K562 (cell line): ENCODE results near the gene CNGB1. TPM values are rescaled to one million over a fixed set of nuclear protein-coding genes. Genes with fewer than 3 reads are reported as not detected.

ENCODE experiments used
- ATAC-seq: fragments of 200-7000 bp; cut with Tn5 transposase; 3 replicates; pipeline ENCODE4 v1.9.1; 2020; ENCODE audit warnings: moderate library complexity
- BruUV-seq: library from RNA; stranded (reverse); fragments of 400-500 nt; replicated peaks from 2 replicates; lab custom pipeline; 2021; lab: Mats Ljungman, UMichigan
- CTCF ChIA-PET: fragments of 300-600 bp; formaldehyde crosslinking; extraction: SDS; loops from one replicate; lab custom pipeline; 2021; ENCODE audit warnings: low intra/inter-chr PET ratio; lab: Yijun Ruan, JAX
- POLR2A ChIA-PET: fragments of 300-600, 350-650 bp; sonication (Branson Sonifier 250); formaldehyde crosslinking; extraction: SDS; loops from one replicate; lab custom pipeline; 2021; ENCODE audit warnings: antibody characterized with exemption, inconsistent platforms; lab: Yijun Ruan, JAX
- DNase-seq, 4 experiments: peaks; one replicate each; pipeline versions ENCODE4 v3.0.0 to v3.0.0-alpha.2; 2011 to 2018; ENCODE audit warnings: low spot score in 3 of 4, mixed read lengths in 3 of 4; ENCODE audit errors: extremely low read depth in 1 of 4
- FAIRE-seq: peaks from 2 replicates; lab custom pipeline; 2011; peaks lifted over from hg19 to GRCh38; lab: Jason Lieb, UNC
- H2AFZ ChIP-seq: 2 replicates; pipeline ENCODE4 v1.6.0; 2011; ENCODE audit warnings: low read depth, low read length, control low read depth, inconsistent platforms
- H3K27ac ChIP-seq: fragments of 200-600 bp; 3 replicates; pipeline ENCODE4 v1.8.0; 2011; ENCODE audit warnings: low read depth, mild to moderate bottlenecking, control low read depth, inconsistent platforms, low read length, moderate library complexity, mixed read lengths; ENCODE audit errors: extremely low read depth
- H3K27me3 ChIP-seq, 2 experiments: fragments of 300-600 bp in 1 of 2; 2 replicates in 1 of 2; 3 replicates in 1 of 2; pipeline versions ENCODE4 v1.6.0 to v1.8.0; 2011; ENCODE audit warnings: inconsistent platforms in 2 of 2, low read length in 2 of 2, mild to moderate bottlenecking in 1 of 2, mixed read lengths in 1 of 2, moderate library complexity in 1 of 2; ENCODE audit not compliant: control insufficient read depth in 2 of 2, insufficient read depth in 2 of 2
- H3K36me3 ChIP-seq: fragments of 300-600 bp; 3 replicates; pipeline ENCODE4 v1.8.0; 2011; ENCODE audit warnings: mild to moderate bottlenecking, low read length, inconsistent platforms; ENCODE audit not compliant: control insufficient read depth, insufficient read depth
- H3K4me1 ChIP-seq, 2 experiments: fragments of 200-600 bp in 1 of 2; replicated peaks in 1 of 2; 2 replicates in 1 of 2; 3 replicates in 1 of 2; pipeline versions ENCODE4 v1.5.1 to v1.8.0; 2011; ENCODE audit warnings: inconsistent platforms in 2 of 2, low read length in 2 of 2, mild to moderate bottlenecking in 1 of 2, mixed read lengths in 1 of 2, moderate library complexity in 1 of 2; ENCODE audit not compliant: control insufficient read depth in 2 of 2, insufficient read depth in 2 of 2
- H3K4me2 ChIP-seq: 2 replicates; pipeline ENCODE4 v1.6.1; 2011; ENCODE audit warnings: low read length, control low read depth, inconsistent platforms, mixed read lengths; ENCODE audit not compliant: insufficient read depth
- H3K4me3 ChIP-seq: fragments of 200-600 bp; sonication (generic), shearing (Covaris generic); 2 replicates; pipeline ENCODE4 v1.5.1; 2016; ENCODE audit warnings: control low read depth, inconsistent platforms
- H3K79me2 ChIP-seq: fragments of 200-600 bp; 3 replicates; pipeline ENCODE4 v1.8.0; 2011; ENCODE audit warnings: low read length, inconsistent platforms; ENCODE audit not compliant: control insufficient read depth, insufficient read depth
- H3K9ac ChIP-seq, 2 experiments: 2 replicates each; pipeline versions ENCODE4 v1.6.0 to v1.6.1; 2011; ENCODE audit warnings: low read depth in 2 of 2, low read length in 2 of 2, control low read depth in 1 of 2, inconsistent platforms in 1 of 2, mild to moderate bottlenecking in 1 of 2, mixed read lengths in 1 of 2; ENCODE audit not compliant: insufficient read depth in 1 of 2
- H3K9me1 ChIP-seq: one replicate; pipeline ENCODE4 v1.6.0; 2011; ENCODE audit warnings: inconsistent platforms, mild to moderate bottlenecking, low read length, moderate library complexity; ENCODE audit not compliant: control insufficient read depth, insufficient read depth
- H3K9me3 ChIP-seq: replicated peaks from 2 replicates; pipeline ENCODE4 v1.5.1; 2011; ENCODE audit warnings: low read depth, low read length, inconsistent platforms; ENCODE audit not compliant: control insufficient read depth, insufficient read depth
- H4K20me1 ChIP-seq: replicated peaks from 2 replicates; pipeline ENCODE4 v1.6.1; 2011; ENCODE audit warnings: low read length, inconsistent platforms, mixed read lengths; ENCODE audit not compliant: control insufficient read depth, insufficient read depth
- ATF3 ChIP-seq, 2 experiments: fragments of 450-650 bp in 1 of 2; sonication (generic) in 1 of 2; formaldehyde crosslinking in 1 of 2; IDR thresholded peaks in 1 of 2; conservative IDR thresholded peaks in 1 of 2; 2 replicates each; pipeline versions ENCODE4 v1.6.1 to v1.8.1; 2016 to 2023; ENCODE audit warnings: mild to moderate bottlenecking in 2 of 2, moderate library complexity in 2 of 2, inconsistent platforms in 1 of 2, missing genetic modification reagents in 1 of 2
- BCOR ChIP-seq: fragments of 450-650 bp; IDR thresholded peaks from 2 replicates; pipeline ENCODE4 v1.6.1; 2016
- IRF2 ChIP-seq: sonication (generic); formaldehyde crosslinking; IDR thresholded peaks from 2 replicates; pipeline ENCODE4 v1.8.1; 2022; ENCODE audit warnings: mild to moderate bottlenecking, missing genetic modification reagents
- KDM1A ChIP-seq, 2 experiments: fragments of 450-650 bp; IDR thresholded peaks; 2 replicates each; pipeline ENCODE4 v1.6.1; 2016; ENCODE audit warnings: mild to moderate bottlenecking in 2 of 2
- KLF10 ChIP-seq: fragments of 250-450 bp; sonication (Bioruptor Pico); IDR thresholded peaks from 2 replicates; pipeline ENCODE4 v1.6.1; 2021; ENCODE audit warnings: matching md5 sums
- RBM25 ChIP-seq: fragments of 200-400 bp; formaldehyde crosslinking; IDR thresholded peaks from 2 replicates; pipeline ENCODE4 v1.6.1; 2018; ENCODE audit warnings: low read length, low read depth, moderate library complexity; ENCODE audit not compliant: severe bottlenecking
- ZFP36 ChIP-seq: fragments of 150-350 bp; IDR thresholded peaks from 2 replicates; pipeline ENCODE4 v1.6.1; 2018; ENCODE audit warnings: low read length, low read depth; ENCODE audit not compliant: partially characterized antibody
- ZFX ChIP-seq: sonication (generic); formaldehyde crosslinking; IDR thresholded peaks from 2 replicates; pipeline ENCODE4 v1.8.0; 2022; ENCODE audit warnings: mild to moderate bottlenecking, missing genetic modification reagents, moderate library complexity
- ZKSCAN8 ChIP-seq: fragments of 200-800 bp; sonication (Bioruptor generic); IDR thresholded peaks from 2 replicates; pipeline ENCODE4 v1.6.1; 2016; ENCODE audit warnings: missing genetic modification characterization, missing compliant biosample characterization
- ZNF512 ChIP-seq: IDR thresholded peaks from 2 replicates; pipeline ENCODE4 v1.6.1; 2016; ENCODE audit warnings: missing genetic modification characterization, missing compliant biosample characterization
- WGBS: fragments of 100-300 bp; shearing (Covaris generic); methylation state at CpG from one replicate; pipeline ENCODE4 v1.1.6; 2016; ENCODE audit warnings: low coverage, mixed read lengths; ENCODE audit not compliant: insufficient coverage; ENCODE audit errors: missing lambda C conversion rate; 5-methylcytosine and 5-hydroxymethylcytosine counted together
- in situ Hi-C: fragments of 300-500 bp; cut with MboI; formaldehyde crosslinking; loops from 4 replicates; pipeline ENCODE4 v1.15.0; 2018; ENCODE audit warnings: inconsistent platforms, mixed read lengths
- intact Hi-C: fragments of 100-400 bp; cut with micrococcal nuclease; formaldehyde crosslinking; loops from 2 replicates; pipeline ENCODE4 v1.14.2; 2022
- polyA plus RNA-seq, 8 experiments: library from polyadenylated mRNA; depleted of rRNA in 4 of 8; stranded (reverse) in 5 of 8; unstranded in 3 of 8; fragments of >200 nt; fragmentation: Nextera tagmentation in 2 of 8; fragmentation: Illumina TruSeq in 1 of 8; extraction: Ambion mirVana in 2 of 8; extraction: Trizol in 1 of 8; gene quantifications; 2 replicates each; pipeline versions ENCODE4 v1.2.1 to v1.2.3, GENCODE V29; 2011 to 2014; ENCODE audit warnings: inconsistent platforms in 1 of 8, missing spikeins in 1 of 8
- total RNA-seq, 7 experiments: library from RNA; depleted of rRNA in 6 of 7; stranded (reverse); fragments of >200 nt in 6 of 7; fragmentation: Illumina TruSeq in 2 of 7; extraction: Trizol in 2 of 7; gene quantifications; 2 replicates each; pipeline versions ENCODE4 v1.2.1 to v1.2.3, GENCODE V29; 2011 to 2021; ENCODE audit warnings: low replicate concordance in 1 of 7

CNGB1 gene
- total and polyA plus RNA-seq, 9 of the 15 experiments (the other 6 are each of a cell fraction or from before 2014, with no cell fraction given), result not detected

GRCh38 chr16:57889522-57889921, 81.4 kb downstream of the CNGB1 start:
- POLR2A ChIA-PET, result interaction anchor here (0.7 to 1.5 kb wide), 3 partner anchors 9 to 77 kb away, joined by 3 to 4 read pairs (median 3); no protein-coding TSS in a partner anchor
- no peak overlapping the region for H3K27ac ChIP-seq
- TF ChIP-seq IRF2 (CRISPR knock-in tag), result no peak
- TF ChIP-seq KLF10 (CRISPR knock-in tag), result no peak
- TF ChIP-seq KDM1A (IDR thresholded peaks at IDR 0.05), result peak in 1 of 2 experiments; percentile 25; a peak in 1 of 4 replicates
- TF ChIP-seq BCOR, result 0 out of 2 replicates have a peak, but pooled peaks have one; percentile 27
- TF ChIP-seq ZFP36, result peak; percentile 26
- peak; percentile 80 for TF ChIP-seq RBM25
- TF ChIP-seq ZKSCAN8, result no peak
- TF ChIP-seq ATF3 (IDR thresholded peaks at IDR 0.05), result peak; percentile 28; the same call in 1 of the 2 replicates
- TF ChIP-seq ATF3 (CRISPR knock-in tag; conservative IDR thresholded peaks at IDR 0.05), result no peak
- TF ChIP-seq ZFX (CRISPR knock-in tag), result 0 out of 2 replicates have a peak, but pooled peaks have one; percentile 17
- TF ChIP-seq ZNF512 (tag), result no peak
- H3K79me2 ChIP-seq, result no peaks in the 10 kb centered on the region
- H3K27me3 ChIP-seq, result peaks cover 49 to 61% of the 10 kb centered on the region in 2 experiments
- no peaks in the 10 kb centered on the region for H3K36me3 ChIP-seq
- no peak overlapping the region for H3K4me3 ChIP-seq
- 10% methylated on average over 4 of the region's 4 CpGs for WGBS
- no TSS peak for BruUV-seq
- intact Hi-C loops, result no loop called here
- no peak for DNase-seq
- no peaks in the 10 kb centered on the region for H3K9me1 ChIP-seq
- H4K20me1 ChIP-seq, result no peaks in the 10 kb centered on the region; the same call in 1 of the 2 replicates
- in situ Hi-C loops, result no loop called here
- H3K4me1 ChIP-seq, result peaks cover 0 to 9% of the 10 kb centered on the region in 2 experiments; a peak in 2 of 5 replicates
- no peak overlapping the region for H3K4me2 ChIP-seq
- CTCF ChIA-PET, result no interaction called here
- ATAC-seq, result no peak
- FAIRE-seq, result no peak
- H3K9me3 ChIP-seq, result no peaks in the 10 kb centered on the region
- no peak overlapping the region for H2AFZ ChIP-seq
- no peak overlapping the region for H3K9ac ChIP-seq
